Activated T-helper 9 cell treated with anti-CD3 and anti-CD28 coated beads, Interleukin-2, amount 50 U/mL, for 16 hours (primary cell): ENCODE measurements around the gene TRIM27.
"Not testable (repeated sequence)": the region's sequence is repeated elsewhere in the genome, so short reads cannot be mapped to it uniquely, and the experiment has no call there.

Experiments
- DNase-seq: peaks from one replicate; pipeline ENCODE4 v3.0.0-alpha.2; 2020; ENCODE audit warnings: low read depth

Gene TRIM27

GRCh38 chr6:28923318-28924102 lies at the start of gene TRIM27:
TSS of gene TRIM27 (minus strand) at chr6:28923985. CDS start at chr6:28923632, 353 bp downstream.
- peak; percentile 75 for DNase-seq

- DNase-seq, result not testable (repeated sequence)
Measured at GRCh38 chr6:28970056-28970455, 46.3 kb upstream of the TRIM27 start.

GRCh38 chr6:28969129-28969528 lies 45.3 kb upstream of the TRIM27 start:
- no peak for DNase-seq

GRCh38 chr6:28968476-28968875 lies 44.7 kb upstream of the TRIM27 start:
- no peak for DNase-seq

GRCh38 chr6:28965706-28966105 lies 41.9 kb upstream of the TRIM27 start:
- no peak for DNase-seq

GRCh38 chr6:28960846-28961500 lies 37.2 kb upstream of the TRIM27 start:
- no peak for DNase-seq

GRCh38 chr6:28958561-28959243 lies 34.9 kb upstream of the TRIM27 start:
- not testable (repeated sequence) for DNase-seq

GRCh38 chr6:28957795-28958314 lies 34.1 kb upstream of the TRIM27 start:
- DNase-seq, result not testable (repeated sequence)

GRCh38 chr6:28956331-28956730 lies 32.5 kb upstream of the TRIM27 start:
- no peak for DNase-seq

GRCh38 chr6:28953585-28954258 lies 29.9 kb upstream of the TRIM27 start:
- DNase-seq, result no peak

- peak; percentile 36 for DNase-seq
Measured at GRCh38 chr6:28953039-28953584, 29.3 kb upstream of the TRIM27 start.

- not testable (repeated sequence) for DNase-seq
Measured at GRCh38 chr6:28949656-28950195, 25.9 kb upstream of the TRIM27 start.

- DNase-seq, result no peak
Measured at GRCh38 chr6:28948782-28949486, 25.1 kb upstream of the TRIM27 start.

- DNase-seq, result no peak
Measured at GRCh38 chr6:28947831-28948270, 24.1 kb upstream of the TRIM27 start.

GRCh38 chr6:28947067-28947765 lies 23.4 kb upstream of the TRIM27 start:
- DNase-seq, result no peak

- DNase-seq, result no peak
Measured at GRCh38 chr6:28945349-28945748, 21.6 kb upstream of the TRIM27 start.

- peak; percentile 45 for DNase-seq
Measured at GRCh38 chr6:28944412-28944865, 20.7 kb upstream of the TRIM27 start.

GRCh38 chr6:28943557-28944411 lies 20.0 kb upstream of the TRIM27 start:
- DNase-seq, result peak; percentile 49

- DNase-seq, result no peak
Measured at GRCh38 chr6:28943223-28943556, 19.4 kb upstream of the TRIM27 start.
